HG03565 (cell line): ENCODE measurements around the gene CHFR.
"Not testable (repeated sequence)": the region's sequence is repeated elsewhere in the genome, so short reads cannot be mapped to it uniquely, and the experiment has no call there.

ENCODE experiments used
- ATAC-seq: cut with Tn5 transposase; IDR thresholded peaks from one replicate; pipeline ENCODE4 v1.9.1; 2021; ENCODE audit warnings: mild to moderate bottlenecking, moderate library complexity; ENCODE audit not compliant: unreplicated experiment

The CHFR gene

DNA sequence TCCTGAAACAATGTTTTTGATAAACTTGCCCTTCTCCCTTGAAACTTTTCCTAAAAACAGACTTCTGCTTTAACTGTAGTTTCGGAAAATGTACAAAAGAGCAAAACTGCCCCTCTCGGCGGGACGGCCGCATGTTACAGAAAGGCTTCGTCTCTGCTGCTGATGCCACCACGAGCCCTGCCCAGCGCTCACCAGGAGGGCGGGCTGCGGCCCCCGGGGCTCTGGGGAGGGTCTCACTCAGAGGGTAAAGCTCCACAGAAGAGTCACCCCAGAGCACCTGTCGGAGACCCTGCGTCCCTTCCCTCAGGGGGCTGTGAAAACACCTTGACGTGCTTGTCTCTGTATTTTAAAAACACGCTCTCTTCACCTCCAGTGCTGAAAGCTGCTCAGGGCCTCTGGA lies 46.3 kb downstream of the CHFR start:
- no peak for ATAC-seq

DNA sequence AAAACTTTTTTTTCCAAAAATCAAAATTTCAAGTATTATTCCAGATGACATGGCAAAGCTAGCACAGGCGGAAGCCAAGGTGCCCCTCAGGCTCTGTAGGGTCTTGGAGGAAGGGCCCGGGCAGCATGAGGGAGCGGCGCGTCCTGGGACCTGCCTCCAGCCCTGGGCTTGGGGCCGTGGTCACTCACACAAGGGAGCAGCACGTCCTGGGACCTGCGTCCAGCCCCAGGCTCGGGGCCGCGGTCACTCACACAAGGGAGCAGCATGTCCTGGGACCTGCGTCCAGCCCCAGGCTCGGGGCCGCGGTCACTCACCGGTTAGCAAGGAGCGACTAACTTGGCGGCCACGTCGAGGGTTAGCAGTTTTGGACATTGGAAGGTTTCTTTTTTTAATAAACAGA lies 46.9 kb downstream of the CHFR start:
- ATAC-seq = no peak

DNA sequence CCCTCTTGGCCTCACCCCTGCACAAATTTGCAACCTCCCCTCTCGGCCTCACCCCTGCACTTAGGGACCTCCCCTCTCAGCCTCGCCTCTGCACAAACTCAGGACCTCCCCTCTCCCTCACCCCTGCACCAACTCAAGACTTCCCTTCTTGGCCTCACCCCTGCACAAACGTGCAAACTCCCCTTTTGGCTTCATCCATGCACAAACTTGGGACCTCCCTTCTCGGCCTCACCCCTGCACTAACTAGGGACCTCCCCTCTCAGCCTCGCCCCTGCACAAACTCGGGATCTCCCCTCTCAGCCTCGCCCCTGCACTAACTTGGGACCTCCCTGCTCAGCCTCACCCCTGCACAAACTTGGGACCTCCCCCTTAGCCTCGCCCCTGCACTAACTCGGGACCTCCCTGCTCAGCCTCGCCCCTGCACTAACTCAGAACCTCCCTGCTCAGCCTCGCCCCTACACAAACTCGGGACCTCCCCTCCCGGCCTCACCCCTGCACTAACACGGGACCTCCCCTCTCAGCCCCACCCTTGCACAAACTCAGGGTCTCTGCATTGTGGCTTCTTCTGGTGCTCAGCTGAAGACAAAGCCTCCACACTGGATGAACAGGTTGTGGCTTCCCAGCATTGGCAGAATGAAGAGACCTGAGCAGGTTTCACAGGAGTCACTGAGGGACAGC lies 47.7 kb downstream of the CHFR start:
- no peak for ATAC-seq

DNA sequence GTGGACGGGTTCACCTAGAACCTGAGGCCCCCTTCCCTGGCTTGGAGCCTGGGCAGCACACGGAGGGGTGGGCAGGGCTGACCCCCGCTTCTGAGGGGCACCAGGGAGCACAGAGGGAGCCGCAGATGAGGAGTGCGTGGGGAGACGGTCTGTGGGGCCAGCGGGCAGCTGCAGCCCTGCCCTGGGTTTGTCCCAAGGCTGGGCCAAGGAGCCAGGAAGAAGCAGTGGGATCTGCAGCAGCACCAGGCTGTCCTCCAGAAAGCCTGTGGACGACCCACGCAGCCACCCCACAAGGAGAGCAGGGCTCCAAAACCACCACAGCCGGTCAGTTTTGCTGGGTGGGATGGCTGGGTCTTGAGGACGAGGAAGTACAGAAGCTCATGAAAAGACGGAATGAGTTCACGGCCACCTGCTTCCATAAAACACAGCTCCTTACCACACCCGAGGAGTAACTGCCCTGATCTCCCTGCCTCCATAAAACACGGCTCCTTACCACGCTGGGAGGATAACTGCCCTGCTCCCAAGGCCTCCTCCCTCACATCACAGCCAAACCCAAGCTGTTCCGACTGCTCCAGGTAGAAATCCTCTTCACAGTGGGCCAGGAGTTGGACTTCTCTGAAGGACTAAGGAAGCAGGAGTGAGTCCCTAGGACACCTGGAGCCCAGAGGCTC lies 48.9 kb downstream of the CHFR start:
- no peak for ATAC-seq

DNA sequence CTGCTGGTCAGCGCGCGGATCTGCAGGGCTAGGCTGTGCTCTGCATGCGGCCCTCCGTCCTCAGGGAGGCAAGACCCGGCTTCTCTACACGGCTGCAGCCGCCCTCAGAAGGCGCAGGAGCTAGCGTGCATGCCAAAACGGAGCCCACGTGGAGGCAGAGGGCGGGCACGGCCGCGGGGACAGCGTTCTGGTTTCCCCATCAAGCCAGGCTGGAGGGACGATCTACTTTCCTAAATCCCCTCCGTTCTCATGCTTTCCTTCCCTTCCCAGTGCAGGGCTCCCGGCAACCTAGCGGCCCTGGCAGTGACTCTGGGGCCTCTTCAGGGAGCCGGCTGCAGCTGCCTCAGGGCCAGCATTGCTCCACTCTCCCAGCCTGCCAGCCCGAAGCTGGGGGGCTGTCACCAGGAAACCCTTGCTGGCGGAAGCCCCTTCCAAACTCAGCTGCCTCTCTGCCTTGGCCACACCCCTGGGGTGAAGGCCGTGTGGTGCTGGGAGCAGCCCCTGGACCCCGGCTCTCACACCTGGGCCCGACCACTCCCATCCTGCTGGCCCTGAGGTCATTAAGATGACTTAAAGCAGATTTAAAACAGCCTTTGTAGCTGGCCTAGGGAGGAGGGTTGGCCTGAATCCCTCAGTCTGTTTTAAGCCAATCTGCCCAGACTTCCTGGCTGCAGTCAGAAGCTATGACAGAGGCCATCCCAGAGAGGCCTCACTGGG lies 49.6 kb downstream of the CHFR start:
- no peak for ATAC-seq

DNA sequence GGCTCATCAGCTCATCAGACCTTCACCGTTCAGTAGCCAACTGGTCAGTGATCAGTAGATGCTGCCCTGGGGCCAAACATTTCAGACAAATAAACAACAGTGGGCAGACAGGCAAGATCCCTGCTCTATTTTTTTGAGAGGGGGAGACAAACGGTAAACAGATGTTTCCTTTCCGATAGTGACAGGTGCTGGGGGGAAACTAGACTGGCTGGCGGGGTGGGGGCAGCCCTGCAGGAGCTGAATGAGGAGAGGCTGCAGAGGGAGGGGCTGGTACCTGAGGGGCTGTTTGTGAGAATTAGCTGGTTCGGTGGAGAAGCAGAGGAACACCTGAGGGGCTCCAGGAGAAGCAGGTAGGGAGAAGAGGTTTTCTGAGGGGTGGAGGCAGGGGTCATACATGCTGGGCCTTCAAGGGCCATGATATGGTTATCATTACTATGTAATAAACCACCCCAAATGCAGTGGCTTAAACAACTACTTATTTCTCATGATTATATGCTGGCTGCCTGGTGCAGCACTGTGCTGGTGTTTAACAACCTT lies 50.5 kb downstream of the CHFR start:
- ATAC-seq = no peak

DNA sequence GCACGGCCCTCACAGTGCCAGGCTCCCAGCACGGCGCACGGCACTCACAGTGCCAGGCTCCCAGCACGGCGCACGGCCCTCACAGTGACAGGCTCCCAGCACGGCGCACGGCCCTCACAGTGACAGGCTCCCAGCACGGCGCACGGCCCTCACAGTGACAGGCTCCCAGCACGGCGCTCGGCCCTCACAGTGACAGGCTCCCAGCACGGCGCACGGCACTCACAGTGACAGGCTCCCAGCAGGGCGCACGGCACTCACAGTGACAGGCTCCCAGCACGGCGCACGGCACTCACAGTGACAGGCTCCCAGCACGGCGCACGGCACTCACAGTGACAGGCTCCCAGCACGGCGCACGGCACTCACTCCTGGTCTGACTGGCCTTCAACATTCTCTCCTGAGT lies 51.2 kb downstream of the CHFR start:
- ATAC-seq = not testable (repeated sequence)

DNA sequence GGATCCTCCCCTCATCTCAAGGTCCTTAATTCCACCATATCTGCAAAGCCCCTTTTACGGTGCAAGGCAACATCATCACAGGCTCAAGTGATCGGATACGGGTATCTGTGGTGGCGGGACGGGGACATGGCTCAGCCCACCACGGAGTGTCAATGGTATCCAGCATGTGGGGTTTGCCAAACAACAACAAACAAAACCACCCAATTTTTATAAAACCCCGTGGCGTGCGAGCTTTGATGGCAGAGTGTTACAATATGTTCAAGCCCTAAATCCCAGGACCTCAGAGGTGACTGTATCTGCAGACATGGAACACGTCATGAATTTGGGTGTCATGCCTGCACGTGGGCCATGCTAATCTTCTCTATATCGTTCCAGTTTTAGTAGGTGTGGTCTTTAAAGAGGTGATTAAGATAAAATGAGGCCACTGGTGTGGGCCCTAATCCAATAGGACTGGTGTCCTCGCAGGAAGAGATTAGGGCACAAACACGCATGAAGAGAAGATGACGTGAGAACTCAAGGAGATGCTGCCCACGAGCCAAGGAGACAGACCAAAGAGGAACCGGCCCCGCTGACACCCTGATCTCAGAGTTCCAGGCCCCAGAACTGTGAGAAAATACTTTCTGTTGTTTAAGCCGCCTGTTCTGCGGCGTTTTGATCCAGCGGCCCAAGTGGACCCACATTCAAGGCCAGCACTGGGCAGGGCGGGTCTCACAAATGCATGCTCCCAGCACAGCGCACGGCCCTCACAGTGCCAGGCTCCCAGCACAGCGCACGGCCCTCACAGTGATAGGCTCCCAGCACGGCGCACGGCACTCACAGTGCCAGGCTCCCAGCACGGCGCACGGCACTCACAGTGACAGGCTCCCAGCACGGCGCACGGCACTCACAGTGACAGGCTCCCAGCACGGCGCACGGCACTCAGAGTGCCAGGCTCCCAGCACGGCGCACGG lies 52.1 kb downstream of the CHFR start:
- no peak for ATAC-seq

DNA sequence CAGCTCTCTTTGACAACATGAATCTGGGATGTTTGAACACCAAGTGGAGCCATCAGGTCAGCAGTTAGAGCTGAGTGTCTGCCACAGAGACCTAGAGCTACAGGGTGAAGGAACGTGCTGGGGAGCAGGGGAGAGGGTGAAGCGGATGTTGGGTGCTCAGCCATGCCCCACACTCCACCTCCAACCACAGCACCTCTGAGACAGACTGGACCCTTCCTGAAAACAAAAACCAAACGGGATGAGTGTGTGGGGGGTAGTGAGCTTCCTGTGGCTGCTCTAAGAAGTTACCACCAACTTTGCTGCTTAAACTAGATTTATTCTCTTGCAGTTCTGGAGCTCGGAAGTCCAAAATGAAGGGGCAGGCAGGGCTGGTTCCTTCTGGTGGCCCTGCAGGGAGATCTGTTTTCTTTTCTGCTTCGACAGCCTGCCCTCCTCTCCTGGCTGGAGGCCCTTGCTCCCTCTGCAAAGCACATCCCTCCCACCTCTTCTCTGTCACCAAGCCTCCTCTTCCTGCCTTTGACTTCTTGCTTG lies 53.2 kb downstream of the CHFR start:
- no peak for ATAC-seq

DNA sequence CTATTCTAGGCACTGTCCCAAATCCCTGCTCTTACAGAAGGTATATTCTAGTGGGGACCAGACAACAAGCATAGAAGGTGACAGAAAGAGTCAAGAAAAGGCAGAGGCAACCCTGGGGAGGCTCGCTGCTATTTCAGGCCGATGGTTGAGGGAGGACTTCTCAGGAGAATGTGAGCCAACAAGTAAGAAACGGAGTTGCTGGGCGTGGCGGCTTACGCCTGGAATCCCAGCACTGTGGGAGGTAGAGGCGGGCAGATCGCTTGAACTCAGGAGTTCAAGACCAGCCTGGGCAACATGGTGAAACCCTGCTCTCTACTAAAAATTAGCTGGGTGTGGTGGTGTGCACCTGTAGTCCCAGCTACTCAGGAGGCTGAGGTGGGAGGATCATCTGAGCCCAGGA lies 54.1 kb downstream of the CHFR start:
- no peak for ATAC-seq

DNA sequence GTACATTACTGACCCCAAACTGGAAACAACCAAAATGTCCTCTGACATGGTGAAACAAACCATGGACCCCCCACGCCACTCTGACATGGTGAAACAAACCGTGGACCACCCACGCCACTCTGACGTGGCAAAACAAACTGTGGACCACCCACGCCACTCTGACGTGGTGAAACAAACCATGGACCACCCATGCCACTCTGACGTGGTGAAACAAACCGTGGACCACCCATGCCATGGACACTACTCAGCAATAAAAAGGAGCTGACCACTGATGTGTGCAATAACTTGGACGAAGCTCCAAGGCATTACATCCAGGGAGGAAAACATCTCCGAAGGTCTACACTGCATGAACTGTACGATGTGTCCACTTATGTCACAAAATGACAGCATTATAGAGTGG lies 55.6 kb downstream of the CHFR start:
- ATAC-seq = no peak

DNA sequence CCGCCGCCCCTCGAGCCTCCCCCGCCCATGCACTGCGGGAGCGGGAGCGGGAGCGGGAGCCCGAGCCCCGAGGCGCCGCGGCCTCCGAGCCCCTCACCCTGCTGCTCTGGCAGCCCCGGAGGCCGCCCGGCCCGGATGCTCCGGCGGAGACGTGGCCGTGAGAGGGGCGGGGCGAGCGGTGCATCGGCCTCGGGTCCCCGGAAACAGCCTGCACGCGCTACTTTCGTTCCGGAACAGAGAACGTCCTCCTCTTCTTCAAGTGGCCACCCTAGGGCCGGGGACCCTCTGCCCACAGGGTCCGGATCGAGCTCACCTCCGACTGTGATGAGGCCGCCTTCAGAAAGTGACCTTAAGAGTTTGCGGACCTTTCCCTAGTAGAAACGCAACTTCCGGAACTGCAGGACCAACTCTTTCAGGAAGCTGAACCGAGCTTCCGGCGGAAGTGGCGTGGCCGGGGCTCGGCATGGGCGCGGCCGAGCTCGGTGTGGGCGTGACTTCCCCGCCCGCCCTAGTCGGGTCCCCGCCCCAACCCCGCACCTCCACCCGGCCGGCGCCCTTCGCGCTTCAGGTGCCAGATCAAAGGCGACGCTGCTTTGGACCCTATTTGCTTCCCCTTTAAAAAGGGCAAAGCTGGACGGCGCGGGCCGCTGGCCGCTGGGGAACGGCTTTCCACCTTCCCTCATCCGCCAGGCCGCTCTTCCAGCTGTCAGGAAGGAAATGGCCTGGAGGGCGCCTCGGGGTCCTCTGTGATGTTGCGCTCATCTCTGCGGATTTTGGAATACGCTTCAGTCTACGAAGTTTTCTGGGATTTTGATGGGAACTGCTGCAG lies 58.5 kb downstream of the CHFR start, which contains the start of gene GOLGA3:
Gene GOLGA3, minus strand, starts transcription at position 164 of the 829 bp plus-strand sequence. CDS start 6,741 bp downstream, outside the sequence.
- ATAC-seq = peak; percentile 81

DNA sequence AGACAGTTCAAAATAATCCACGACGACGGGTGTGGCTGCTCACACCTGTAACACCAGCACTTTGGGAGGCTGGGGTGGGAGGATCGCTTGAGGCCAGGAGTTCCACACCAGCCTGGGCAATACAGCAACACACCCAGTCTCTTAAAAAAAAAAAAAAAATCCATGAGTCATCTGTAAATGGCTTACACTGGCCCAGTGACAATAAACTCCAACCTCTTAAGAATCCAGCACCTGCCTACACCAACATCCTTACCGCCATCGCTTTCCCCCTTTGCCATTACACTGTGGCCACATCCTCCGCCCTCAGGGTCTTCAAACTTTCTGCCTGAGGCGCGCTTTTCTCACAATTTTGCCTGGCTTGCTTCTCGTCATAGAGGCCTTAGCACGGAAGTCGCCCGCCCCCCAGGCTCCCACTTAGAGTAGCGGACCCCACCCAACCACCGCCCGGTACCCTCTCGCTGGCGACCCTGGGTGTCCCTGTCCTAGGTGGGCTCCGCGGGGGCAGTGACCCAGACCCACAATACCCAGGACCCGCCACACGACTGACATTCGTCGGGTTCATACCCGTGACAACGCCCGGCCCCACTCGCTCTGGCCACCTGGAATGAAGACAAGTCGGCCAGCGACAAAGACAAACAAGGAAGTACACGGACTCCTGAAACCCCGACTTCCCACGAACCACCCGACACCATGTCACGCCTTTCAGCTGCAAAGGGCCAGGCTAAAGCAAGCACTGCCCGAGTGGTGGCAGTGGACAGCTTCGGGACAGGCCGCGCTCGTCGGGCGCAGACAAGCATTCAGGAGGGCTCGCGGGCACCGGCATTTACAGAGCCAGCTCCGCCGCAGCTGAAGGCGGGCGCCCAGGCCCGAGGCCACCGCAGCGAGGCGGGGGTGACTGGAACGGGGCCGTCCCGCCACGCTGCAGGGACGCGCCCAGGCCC lies 59.4 kb downstream of the CHFR start:
- ATAC-seq = peak; percentile 11

DNA sequence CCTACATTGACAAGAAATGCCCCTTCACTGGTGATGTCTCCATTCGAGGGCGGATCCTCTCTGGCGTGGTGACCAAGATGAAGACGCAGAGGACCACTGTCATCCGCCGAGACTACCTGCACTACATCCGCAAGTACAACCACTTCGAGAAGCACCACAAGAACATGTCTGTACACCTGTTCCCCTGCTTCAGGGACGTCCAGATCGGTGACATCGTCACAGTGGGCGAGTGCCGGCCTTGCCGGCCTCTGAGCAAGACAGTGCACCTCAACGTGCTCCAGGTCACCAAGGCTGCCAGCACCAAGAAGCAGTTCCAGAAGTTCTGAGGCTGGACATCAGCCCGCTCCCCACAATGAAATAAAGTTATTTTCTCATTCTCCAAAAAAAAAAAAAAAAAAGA lies 61.5 kb downstream of the CHFR start:
- no peak for ATAC-seq

DNA sequence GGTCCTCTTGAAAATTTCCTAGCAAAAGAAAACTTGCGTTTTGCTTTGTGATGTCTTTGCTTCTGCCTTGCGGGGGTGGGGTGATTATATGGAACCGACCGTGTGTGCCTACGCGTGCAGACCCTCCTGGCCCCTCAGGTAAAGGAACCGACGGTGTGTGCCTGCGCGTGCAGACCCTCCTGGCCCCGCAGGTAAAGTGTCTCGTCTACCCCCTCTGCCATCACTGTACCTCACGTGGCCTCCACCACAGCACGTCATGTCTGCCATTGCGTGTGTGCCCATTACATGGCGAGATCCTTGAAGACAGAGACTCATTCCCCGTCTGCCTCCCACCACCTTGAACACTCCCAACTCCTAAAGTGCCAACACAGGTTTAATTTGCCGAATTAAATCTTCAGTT lies 62.3 kb downstream of the CHFR start:
- ATAC-seq = no peak

DNA sequence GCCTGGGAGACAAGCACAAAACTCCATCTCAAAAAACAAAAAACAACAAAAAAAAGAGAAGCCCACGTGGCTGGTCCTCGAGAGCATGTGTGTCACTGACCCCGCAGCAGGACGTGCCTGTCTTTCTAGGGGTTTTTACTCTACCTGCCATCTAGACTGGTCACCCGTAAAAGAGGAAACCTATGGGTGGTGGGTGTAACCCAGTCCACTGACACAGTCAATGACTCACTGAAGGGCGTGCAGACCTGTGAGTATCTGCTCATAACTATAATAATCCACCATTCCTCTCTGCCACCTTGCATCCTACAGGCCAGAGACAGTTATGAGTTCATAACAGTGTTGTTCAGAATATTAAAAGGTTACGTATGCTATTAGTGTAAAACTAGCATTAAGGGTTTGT lies 63.4 kb downstream of the CHFR start:
- no peak for ATAC-seq

DNA sequence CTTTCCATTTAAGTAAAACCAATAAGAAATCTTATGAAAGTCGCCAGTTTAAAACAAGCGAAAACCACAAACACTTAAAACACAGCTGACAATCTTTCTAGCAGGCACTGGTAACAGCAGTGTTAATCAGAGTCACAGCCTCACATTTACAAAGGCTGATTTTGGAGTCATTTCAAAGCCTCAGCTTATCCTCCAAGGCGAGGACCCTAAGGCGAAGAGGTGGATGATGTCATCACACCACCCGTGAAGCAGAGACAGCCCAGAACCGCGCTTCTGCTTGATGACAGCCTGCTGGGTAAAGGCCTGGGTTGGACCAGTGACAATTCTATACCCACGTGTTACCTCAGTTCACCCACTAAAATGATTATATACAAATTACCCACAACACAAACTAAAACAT lies 68.8 kb downstream of the CHFR start:
- no peak for ATAC-seq

DNA sequence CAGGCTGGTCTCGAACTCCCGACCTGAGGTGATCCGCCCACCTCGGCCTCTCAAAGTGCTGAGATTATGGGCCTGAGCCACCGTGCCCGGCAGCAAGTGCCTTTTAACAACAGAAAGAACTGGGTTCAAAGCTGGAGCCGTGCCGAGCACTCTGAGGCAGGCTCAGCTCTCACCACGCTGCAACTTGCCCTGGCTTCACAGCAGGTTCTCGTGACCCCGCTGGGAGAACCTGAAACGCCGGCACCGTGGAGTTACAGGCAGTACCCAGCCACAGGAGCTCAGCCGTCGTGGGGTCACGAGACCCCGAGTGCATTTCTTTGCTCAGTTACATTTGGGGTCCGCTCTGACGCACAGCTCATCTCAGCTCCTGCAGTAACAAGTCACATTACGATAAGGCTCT lies 73.2 kb downstream of the CHFR start:
- no peak for ATAC-seq
